H9 (cell line): Measurements from ENCODE around the gene KCNMB2. TPM values are rescaled to one million over a fixed set of nuclear protein-coding genes. Genes with fewer than 3 reads are reported as not detected.

Experiments
- DNase-seq: peaks from one replicate; pipeline ENCODE4 v3.0.0-alpha.2; 2017
- H2AFZ ChIP-seq: one replicate; pipeline ENCODE4 v1.6.1; 2013; ENCODE audit warnings: mild to moderate bottlenecking, low read length, control low read depth, moderate library complexity
- H2AK5ac ChIP-seq: 2 replicates; pipeline ENCODE4 v1.6.1; 2013; ENCODE audit warnings: low read length, control low read depth, mixed read lengths; ENCODE audit not compliant: insufficient read length
- H2BK120ac ChIP-seq: one replicate; pipeline ENCODE4 v1.6.1; 2013; ENCODE audit warnings: low read depth, mild to moderate bottlenecking, low read length, control low read depth, inconsistent platforms; ENCODE audit not compliant: poor library complexity, severe bottlenecking
- H2BK12ac ChIP-seq: 2 replicates; pipeline ENCODE4 v1.6.1; 2013; ENCODE audit warnings: low read length, control low read depth, mixed read lengths, low read depth; ENCODE audit not compliant: insufficient read length
- H2BK15ac ChIP-seq: 2 replicates; pipeline ENCODE4 v1.6.1; 2013; ENCODE audit warnings: low read depth, low read length, control low read depth
- H2BK20ac ChIP-seq: one replicate; pipeline ENCODE4 v1.6.1; 2013; ENCODE audit warnings: low read depth, mild to moderate bottlenecking, low read length, control low read depth, inconsistent platforms; ENCODE audit not compliant: poor library complexity, severe bottlenecking
- H2BK5ac ChIP-seq: 2 replicates; pipeline ENCODE4 v1.6.1; 2013; ENCODE audit warnings: low read length, control low read depth, mixed read lengths; ENCODE audit not compliant: insufficient read length
- H3K14ac ChIP-seq: 2 replicates; pipeline ENCODE4 v1.6.1; 2013; ENCODE audit warnings: low read length, control low read depth; ENCODE audit not compliant: insufficient read depth
- H3K18ac ChIP-seq: 2 replicates; pipeline ENCODE4 v1.6.1; 2013; ENCODE audit warnings: low read depth, mild to moderate bottlenecking, mixed read lengths, low read length, control low read depth; ENCODE audit not compliant: insufficient read length
- H3K23ac ChIP-seq: 2 replicates; pipeline ENCODE4 v1.6.1; 2013; ENCODE audit warnings: low read length, control low read depth, mixed read lengths, low read depth; ENCODE audit not compliant: insufficient read length
- H3K23me2 ChIP-seq: 2 replicates; pipeline ENCODE4 v1.6.1; 2013; ENCODE audit warnings: low read depth, mild to moderate bottlenecking, mixed read lengths, low read length, control low read depth; ENCODE audit not compliant: insufficient read length, poor library complexity, severe bottlenecking
- H3K27ac ChIP-seq: 2 replicates; pipeline ENCODE4 v1.5.1; 2013; ENCODE audit warnings: low read length, control low read depth, mixed read lengths, low read depth; ENCODE audit not compliant: insufficient read length
- H3K27me3 ChIP-seq: 2 replicates; pipeline ENCODE4 v1.6.1; 2013; ENCODE audit warnings: low read length, control low read depth, inconsistent platforms; ENCODE audit not compliant: insufficient read depth
- H3K4ac ChIP-seq: 2 replicates; pipeline ENCODE4 v1.6.1; 2013; ENCODE audit warnings: low read depth, mild to moderate bottlenecking, control low read depth, inconsistent platforms, low read length, moderate library complexity
- H3K4me1 ChIP-seq: 2 replicates; pipeline ENCODE4 v1.6.1; 2013; ENCODE audit warnings: low read length, control low read depth, inconsistent platforms; ENCODE audit not compliant: insufficient read depth
- H3K4me2 ChIP-seq: 2 replicates; pipeline ENCODE4 v1.6.1; 2013; ENCODE audit warnings: low read length, control low read depth, mixed read lengths; ENCODE audit not compliant: insufficient read length, insufficient read depth
- H3K56ac ChIP-seq: 2 replicates; pipeline ENCODE4 v1.6.1; 2013; ENCODE audit warnings: low read depth, mild to moderate bottlenecking, mixed read lengths, low read length, control low read depth; ENCODE audit not compliant: insufficient read length
- H3K79me1 ChIP-seq: 2 replicates; pipeline ENCODE4 v1.6.1; 2013; ENCODE audit warnings: low read depth, mild to moderate bottlenecking, moderate library complexity, low read length, control low read depth, inconsistent platforms; ENCODE audit not compliant: insufficient read depth, poor library complexity, severe bottlenecking
- H3K79me2 ChIP-seq: 2 replicates; pipeline ENCODE4 v1.6.1; 2013; ENCODE audit warnings: low read length, control low read depth, inconsistent platforms; ENCODE audit not compliant: insufficient read depth
- H3K9ac ChIP-seq: 2 replicates; pipeline ENCODE4 v1.6.1; 2013; ENCODE audit warnings: low read length, control low read depth, mixed read lengths; ENCODE audit not compliant: insufficient read length; ENCODE audit errors: extremely low read depth
- H3K9me3 ChIP-seq: one replicate; pipeline ENCODE4 v1.6.1; 2013; ENCODE audit warnings: low read depth, low read length, inconsistent platforms; ENCODE audit not compliant: control insufficient read depth
- H3T11ph ChIP-seq: one replicate; pipeline ENCODE4 v1.6.1; 2013; ENCODE audit warnings: mild to moderate bottlenecking, low read length, control low read depth, inconsistent platforms
- H4K20me1 ChIP-seq: one replicate; pipeline ENCODE4 v1.6.1; 2013; ENCODE audit not compliant: control insufficient read depth, insufficient read length, insufficient read depth
- H4K5ac ChIP-seq: 2 replicates; pipeline ENCODE4 v1.6.1; 2013; ENCODE audit warnings: low read depth, mild to moderate bottlenecking, mixed read lengths, low read length, control low read depth; ENCODE audit not compliant: insufficient read length
- H4K8ac ChIP-seq: replicated peaks from 2 replicates; pipeline ENCODE4 v1.6.1; 2013; ENCODE audit warnings: low read length, control low read depth, mixed read lengths, low read depth; ENCODE audit not compliant: insufficient read length
- H4K91ac ChIP-seq: 2 replicates; pipeline ENCODE4 v1.6.1; 2013; ENCODE audit warnings: low read depth, mild to moderate bottlenecking, moderate library complexity, mixed read lengths, low read length, control low read depth; ENCODE audit not compliant: insufficient read length
- H3K27ac Mint-ChIP-seq, 3 experiments: 2 replicates in 2 of 3; 3 replicates in 1 of 3; pipeline ENCODE4 v1.8.0; 2020 to 2021; ENCODE audit warnings: mixed read lengths in 3 of 3, mild to moderate bottlenecking in 1 of 3, moderate library complexity in 1 of 3
- H3K27me3 Mint-ChIP-seq: 2 replicates; pipeline ENCODE4 v1.8.0; 2021; ENCODE audit warnings: low read depth, mild to moderate bottlenecking, moderate library complexity, mixed read lengths
- H3K36me3 Mint-ChIP-seq, 3 experiments: 2 replicates in 2 of 3; 3 replicates in 1 of 3; pipeline ENCODE4 v1.8.0; 2020 to 2021; ENCODE audit warnings: low read depth in 3 of 3, mixed read lengths in 3 of 3; ENCODE audit not compliant: insufficient read depth in 1 of 3
- H3K4me1 Mint-ChIP-seq, 2 experiments: 2 replicates each; pipeline ENCODE4 v1.8.0; 2020; ENCODE audit warnings: mixed read lengths in 2 of 2
- H3K4me3 Mint-ChIP-seq, 2 experiments: 2 replicates in 1 of 2; 3 replicates in 1 of 2; pipeline ENCODE4 v1.8.0; 2020 to 2021; ENCODE audit warnings: mild to moderate bottlenecking in 2 of 2, mixed read lengths in 2 of 2, moderate library complexity in 1 of 2
- H3K9me3 Mint-ChIP-seq, 2 experiments: 2 replicates in 1 of 2; 3 replicates in 1 of 2; pipeline ENCODE4 v1.8.0; 2020; ENCODE audit warnings: mild to moderate bottlenecking in 2 of 2, mixed read lengths in 2 of 2, moderate library complexity in 1 of 2
- CTCF ChIP-seq: fragments of 200-600 bp; sonication (generic); conservative IDR thresholded peaks from 3 replicates; pipeline ENCODE4 v1.8.0; 2021; ENCODE audit warnings: antibody characterized with exemption, mild to moderate bottlenecking
- WGBS: extraction: QIAGEN DNeasy Blood & Tissue Kit; methylation state at CpG from one replicate; pipeline ENCODE4 v1.1.7; 2013; ENCODE audit warnings: missing lambda C conversion rate, low lambda C conversion rate, mixed read lengths; ENCODE audit not compliant: insufficient read length; ENCODE audit errors: extremely low coverage; 5-methylcytosine and 5-hydroxymethylcytosine counted together
- total RNA-seq: library from RNA; stranded (reverse); gene quantifications from 2 replicates; pipeline ENCODE4 v1.2.1, GENCODE V29; 2021

The KCNMB2 gene
- total RNA-seq, 1 experiment from 2014 or later = not detected

GRCh38 chr3:178773358-178773757 lies 237.1 kb downstream of the KCNMB2 start:
- H4K20me1 ChIP-seq = no peaks in the 10 kb centered on the region
- no peak for TF ChIP-seq CTCF
- no peaks in the 10 kb centered on the region for H3K79me2 ChIP-seq
- no peak overlapping the region for H4K8ac ChIP-seq
- H4K5ac ChIP-seq = no peak overlapping the region
- DNase-seq = no peak
- no peak overlapping the region for H3K14ac ChIP-seq
- no peak overlapping the region for H3K23ac ChIP-seq
- H3K79me1 ChIP-seq = no peaks in the 10 kb centered on the region
- no peak overlapping the region for H3K9ac ChIP-seq
- Mint-ChIP-seq H3K36me3 (no peaks in the 10 kb centered on the region), H3K4me1 (peaks cover 8 to 11% of the 10 kb centered on the region in 2 experiments), H3K4me3 (no peak overlapping the region), H3K27me3 (no peaks in the 10 kb centered on the region), H3K27ac (no peak overlapping the region), H3K9me3 (no peaks in the 10 kb centered on the region)
- no peak overlapping the region for H3K27ac ChIP-seq
- H3K23me2 ChIP-seq = no peaks in the 10 kb centered on the region
- H2BK5ac ChIP-seq = no peak overlapping the region
- H2AFZ ChIP-seq = no peak overlapping the region
- no peak overlapping the region for H2BK15ac ChIP-seq
- no peak overlapping the region for H2BK120ac ChIP-seq
- WGBS = no CpG with 5 or more reads among the region's 1 CpG
- no peak overlapping the region for H4K91ac ChIP-seq
- no peak overlapping the region for H3K4ac ChIP-seq
- no peak overlapping the region for H3T11ph ChIP-seq
- no peak overlapping the region for H2AK5ac ChIP-seq
- no peaks in the 10 kb centered on the region for H3K9me3 ChIP-seq
- no peak overlapping the region for H2BK12ac ChIP-seq
- no peak overlapping the region for H3K56ac ChIP-seq
- no peaks in the 10 kb centered on the region for H3K27me3 ChIP-seq
- H3K4me2 ChIP-seq = no peak overlapping the region
- H3K4me1 ChIP-seq = no peaks in the 10 kb centered on the region
- no peak overlapping the region for H2BK20ac ChIP-seq
- H3K18ac ChIP-seq = no peak overlapping the region
